ENCODE data around the gene HAUS3.

Gene HAUS3

DNA sequence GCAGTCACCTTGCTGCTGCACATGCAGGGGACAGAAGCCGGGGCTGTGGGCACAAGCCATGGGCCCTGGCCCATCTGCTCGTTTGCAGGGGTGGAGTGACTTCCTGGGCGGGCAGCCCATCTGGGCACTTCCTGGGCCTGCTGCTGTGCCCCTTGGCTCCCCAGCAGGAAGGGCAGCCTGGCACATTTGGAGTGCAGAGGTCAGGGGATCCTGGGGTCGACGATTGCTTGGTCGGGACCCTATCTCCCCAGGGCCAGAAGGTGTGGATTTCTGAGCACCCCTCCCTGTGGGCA is 30.9 kb upstream of the HAUS3 start:
- CTCF ChIA-PET, result no interaction called here
- Histone ChIP-seq H3K36me3 (ENCODE audit: control insufficient read depth in 2 of 2, insufficient read depth in 1 of 2, low read length in 2 of 2) (no peaks in the 10 kb centered on the region), H3K9me3 (ENCODE audit: control insufficient read depth, insufficient read depth, low read depth, low read length) (no peaks in the 10 kb centered on the region), H3K27ac (ENCODE audit: extremely low read depth, low read depth, low read length) (no peak overlapping the region), H3K4me1 (ENCODE audit: control insufficient read depth, insufficient read depth, low read length) (no peaks in the 10 kb centered on the region), H3K4me3 (ENCODE audit: low read depth, low read length) (no peak overlapping the region)
- POLR2A ChIA-PET, result no interaction called here
- TF ChIP-seq, protein P1, sequence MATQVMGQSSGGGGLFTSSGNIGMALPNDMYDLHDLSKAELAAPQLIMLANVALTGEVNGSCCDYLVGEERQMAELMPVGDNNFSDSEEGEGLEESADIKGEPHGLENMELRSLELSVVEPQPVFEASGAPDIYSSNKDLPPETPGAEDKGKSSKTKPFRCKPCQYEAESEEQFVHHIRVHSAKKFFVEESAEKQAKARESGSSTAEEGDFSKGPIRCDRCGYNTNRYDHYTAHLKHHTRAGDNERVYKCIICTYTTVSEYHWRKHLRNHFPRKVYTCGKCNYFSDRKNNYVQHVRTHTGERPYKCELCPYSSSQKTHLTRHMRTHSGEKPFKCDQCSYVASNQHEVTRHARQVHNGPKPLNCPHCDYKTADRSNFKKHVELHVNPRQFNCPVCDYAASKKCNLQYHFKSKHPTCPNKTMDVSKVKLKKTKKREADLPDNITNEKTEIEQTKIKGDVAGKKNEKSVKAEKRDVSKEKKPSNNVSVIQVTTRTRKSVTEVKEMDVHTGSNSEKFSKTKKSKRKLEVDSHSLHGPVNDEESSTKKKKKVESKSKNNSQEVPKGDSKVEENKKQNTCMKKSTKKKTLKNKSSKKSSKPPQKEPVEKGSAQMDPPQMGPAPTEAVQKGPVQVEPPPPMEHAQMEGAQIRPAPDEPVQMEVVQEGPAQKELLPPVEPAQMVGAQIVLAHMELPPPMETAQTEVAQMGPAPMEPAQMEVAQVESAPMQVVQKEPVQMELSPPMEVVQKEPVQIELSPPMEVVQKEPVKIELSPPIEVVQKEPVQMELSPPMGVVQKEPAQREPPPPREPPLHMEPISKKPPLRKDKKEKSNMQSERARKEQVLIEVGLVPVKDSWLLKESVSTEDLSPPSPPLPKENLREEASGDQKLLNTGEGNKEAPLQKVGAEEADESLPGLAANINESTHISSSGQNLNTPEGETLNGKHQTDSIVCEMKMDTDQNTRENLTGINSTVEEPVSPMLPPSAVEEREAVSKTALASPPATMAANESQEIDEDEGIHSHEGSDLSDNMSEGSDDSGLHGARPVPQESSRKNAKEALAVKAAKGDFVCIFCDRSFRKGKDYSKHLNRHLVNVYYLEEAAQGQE (tag by site-specific recombination; IDR thresholded peaks at IDR 0.05), result no peak
- TF ChIP-seq, protein P2, sequence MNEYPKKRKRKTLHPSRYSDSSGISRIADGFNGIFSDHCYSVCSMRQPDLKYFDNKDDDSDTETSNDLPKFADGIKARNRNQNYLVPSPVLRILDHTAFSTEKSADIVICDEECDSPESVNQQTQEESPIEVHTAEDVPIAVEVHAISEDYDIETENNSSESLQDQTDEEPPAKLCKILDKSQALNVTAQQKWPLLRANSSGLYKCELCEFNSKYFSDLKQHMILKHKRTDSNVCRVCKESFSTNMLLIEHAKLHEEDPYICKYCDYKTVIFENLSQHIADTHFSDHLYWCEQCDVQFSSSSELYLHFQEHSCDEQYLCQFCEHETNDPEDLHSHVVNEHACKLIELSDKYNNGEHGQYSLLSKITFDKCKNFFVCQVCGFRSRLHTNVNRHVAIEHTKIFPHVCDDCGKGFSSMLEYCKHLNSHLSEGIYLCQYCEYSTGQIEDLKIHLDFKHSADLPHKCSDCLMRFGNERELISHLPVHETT (tag by site-specific recombination; IDR thresholded peaks at IDR 0.05), result no peak
- TF ChIP-seq SALL2 (tag by site-specific recombination; IDR thresholded peaks at IDR 0.05; ENCODE audit: borderline replicate concordance), result no peak
- no peak for TF ChIP-seq ZFHX2 (tag by site-specific recombination; conservative IDR thresholded peaks at IDR 0.05)
- TF ChIP-seq ZNF169 (tag by site-specific recombination; IDR thresholded peaks at IDR 0.05), result no peak
- TF ChIP-seq ZNF211 (tag by site-specific recombination; IDR thresholded peaks at IDR 0.05; ENCODE audit: low read depth), result no peak
- TF ChIP-seq GFI1B (tag by site-specific recombination; IDR thresholded peaks at IDR 0.05), result no peak
- no peak for TF ChIP-seq ZNF292 (tag by site-specific recombination; IDR thresholded peaks at IDR 0.05; ENCODE audit: borderline replicate concordance, low read depth)
- no peak for TF ChIP-seq ZNF138 (tag by site-specific recombination; IDR thresholded peaks at IDR 0.05; ENCODE audit: borderline replicate concordance)
- TF ChIP-seq ZNF48 (tag by site-specific recombination; IDR thresholded peaks at IDR 0.05), result no peak
- TF ChIP-seq, protein P3, sequence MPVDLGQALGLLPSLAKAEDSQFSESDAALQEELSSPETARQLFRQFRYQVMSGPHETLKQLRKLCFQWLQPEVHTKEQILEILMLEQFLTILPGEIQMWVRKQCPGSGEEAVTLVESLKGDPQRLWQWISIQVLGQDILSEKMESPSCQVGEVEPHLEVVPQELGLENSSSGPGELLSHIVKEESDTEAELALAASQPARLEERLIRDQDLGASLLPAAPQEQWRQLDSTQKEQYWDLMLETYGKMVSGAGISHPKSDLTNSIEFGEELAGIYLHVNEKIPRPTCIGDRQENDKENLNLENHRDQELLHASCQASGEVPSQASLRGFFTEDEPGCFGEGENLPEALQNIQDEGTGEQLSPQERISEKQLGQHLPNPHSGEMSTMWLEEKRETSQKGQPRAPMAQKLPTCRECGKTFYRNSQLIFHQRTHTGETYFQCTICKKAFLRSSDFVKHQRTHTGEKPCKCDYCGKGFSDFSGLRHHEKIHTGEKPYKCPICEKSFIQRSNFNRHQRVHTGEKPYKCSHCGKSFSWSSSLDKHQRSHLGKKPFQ (tag by site-specific recombination; IDR thresholded peaks at IDR 0.05), result no peak

DNA sequence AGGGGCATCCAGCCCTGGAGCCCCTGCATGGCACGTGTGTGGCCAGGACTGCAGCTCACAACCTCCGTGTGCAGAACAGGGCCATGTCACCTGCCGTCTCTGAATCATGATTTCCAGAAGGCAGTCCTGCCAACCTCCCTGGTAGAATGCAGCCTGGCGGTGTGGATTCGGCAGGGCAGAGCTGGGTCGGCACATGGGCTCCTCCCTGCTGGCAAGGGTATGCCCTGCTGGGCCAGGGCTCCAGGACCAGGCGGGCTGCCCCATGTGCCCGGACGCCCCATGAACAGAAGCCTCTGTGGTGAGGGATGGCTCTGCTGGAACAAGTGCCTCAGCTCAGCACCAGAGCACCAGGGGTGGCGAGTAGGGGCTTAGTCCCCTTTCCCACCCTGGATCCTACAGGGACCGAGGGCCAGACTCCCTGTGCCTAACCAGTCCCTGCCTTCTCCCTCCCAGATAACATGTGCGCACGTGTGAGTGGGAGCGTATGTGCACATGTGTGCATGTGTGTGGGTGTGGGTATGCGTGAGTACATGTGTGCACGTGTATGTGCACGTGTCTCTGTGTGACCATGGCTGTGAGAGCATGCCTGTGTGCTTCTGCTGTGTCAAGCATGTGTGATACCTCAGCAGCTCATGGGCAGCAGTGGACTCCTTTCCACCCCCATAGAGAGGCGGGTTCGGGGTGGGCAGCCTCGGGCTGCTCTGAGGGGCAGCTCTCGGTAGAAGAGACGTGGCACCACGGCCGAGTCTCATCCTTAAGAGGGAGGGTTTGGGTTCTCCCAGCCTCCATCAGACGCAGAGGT is 30.3 kb upstream of the HAUS3 start:
- H3K4me1 ChIP-seq (ENCODE audit: control insufficient read depth, insufficient read depth, low read length), result no peaks in the 10 kb centered on the region
- no peaks in the 10 kb centered on the region for H3K36me3 ChIP-seq (ENCODE audit: control insufficient read depth in 2 of 2, insufficient read depth in 1 of 2, low read length in 2 of 2)
- TF ChIP-seq ZNF16 (tag by site-specific recombination; IDR thresholded peaks at IDR 0.05; ENCODE audit: low read depth) (no peak), ZNF169 (tag by site-specific recombination; IDR thresholded peaks at IDR 0.05) (no peak), ZBTB21 (tag by site-specific recombination; IDR thresholded peaks at IDR 0.05) (no peak), ZNF350 (tag by site-specific recombination; IDR thresholded peaks at IDR 0.05) (no peak), ZNF138 (tag by site-specific recombination; IDR thresholded peaks at IDR 0.05; ENCODE audit: borderline replicate concordance) (no peak), SP7 (tag by site-specific recombination; IDR thresholded peaks at IDR 0.05) (no peak), ZIC2 (tag by site-specific recombination; IDR thresholded peaks at IDR 0.05) (no peak), HOXD13 (CRISPR knock-in tag; IDR thresholded peaks at IDR 0.05; ENCODE audit: borderline replicate concordance) (no peak), OVOL3 (tag by site-specific recombination; IDR thresholded peaks at IDR 0.05) (no peak)
- TF ChIP-seq, protein P4, sequence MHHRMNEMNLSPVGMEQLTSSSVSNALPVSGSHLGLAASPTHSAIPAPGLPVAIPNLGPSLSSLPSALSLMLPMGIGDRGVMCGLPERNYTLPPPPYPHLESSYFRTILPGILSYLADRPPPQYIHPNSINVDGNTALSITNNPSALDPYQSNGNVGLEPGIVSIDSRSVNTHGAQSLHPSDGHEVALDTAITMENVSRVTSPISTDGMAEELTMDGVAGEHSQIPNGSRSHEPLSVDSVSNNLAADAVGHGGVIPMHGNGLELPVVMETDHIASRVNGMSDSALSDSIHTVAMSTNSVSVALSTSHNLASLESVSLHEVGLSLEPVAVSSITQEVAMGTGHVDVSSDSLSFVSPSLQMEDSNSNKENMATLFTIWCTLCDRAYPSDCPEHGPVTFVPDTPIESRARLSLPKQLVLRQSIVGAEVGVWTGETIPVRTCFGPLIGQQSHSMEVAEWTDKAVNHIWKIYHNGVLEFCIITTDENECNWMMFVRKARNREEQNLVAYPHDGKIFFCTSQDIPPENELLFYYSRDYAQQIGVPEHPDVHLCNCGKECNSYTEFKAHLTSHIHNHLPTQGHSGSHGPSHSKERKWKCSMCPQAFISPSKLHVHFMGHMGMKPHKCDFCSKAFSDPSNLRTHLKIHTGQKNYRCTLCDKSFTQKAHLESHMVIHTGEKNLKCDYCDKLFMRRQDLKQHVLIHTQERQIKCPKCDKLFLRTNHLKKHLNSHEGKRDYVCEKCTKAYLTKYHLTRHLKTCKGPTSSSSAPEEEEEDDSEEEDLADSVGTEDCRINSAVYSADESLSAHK (tag by site-specific recombination; IDR thresholded peaks at IDR 0.05), result no peak
- TF ChIP-seq, protein P5, sequence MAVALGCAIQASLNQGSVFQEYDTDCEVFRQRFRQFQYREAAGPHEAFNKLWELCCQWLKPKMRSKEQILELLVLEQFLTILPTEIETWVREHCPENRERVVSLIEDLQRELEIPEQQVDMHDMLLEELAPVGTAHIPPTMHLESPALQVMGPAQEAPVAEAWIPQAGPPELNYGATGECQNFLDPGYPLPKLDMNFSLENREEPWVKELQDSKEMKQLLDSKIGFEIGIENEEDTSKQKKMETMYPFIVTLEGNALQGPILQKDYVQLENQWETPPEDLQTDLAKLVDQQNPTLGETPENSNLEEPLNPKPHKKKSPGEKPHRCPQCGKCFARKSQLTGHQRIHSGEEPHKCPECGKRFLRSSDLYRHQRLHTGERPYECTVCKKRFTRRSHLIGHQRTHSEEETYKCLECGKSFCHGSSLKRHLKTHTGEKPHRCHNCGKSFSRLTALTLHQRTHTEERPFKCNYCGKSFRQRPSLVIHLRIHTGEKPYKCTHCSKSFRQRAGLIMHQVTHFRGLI (tag by site-specific recombination; IDR thresholded peaks at IDR 0.05), result no peak
- ChIA-PET CTCF (no interaction called here), POLR2A (no interaction called here)
- no peak overlapping the region for H3K27ac ChIP-seq (ENCODE audit: extremely low read depth, low read depth, low read length)
- H3K9me3 ChIP-seq (ENCODE audit: control insufficient read depth, insufficient read depth, low read depth, low read length), result no peaks in the 10 kb centered on the region
- no peak overlapping the region for H3K4me3 ChIP-seq (ENCODE audit: low read depth, low read length)

Measured in HEK293 (cell line).